Stimulated activated CD4-positive, alpha-beta T cell treated with anti-CD3 and anti-CD28 coated beads, Interleukin-15, amount 100 ng/mL, for 24 hours (primary cell): ENCODE measurements around the gene RPS26.
"Not testable (repeated sequence)": the region's sequence is repeated elsewhere in the genome, so short reads cannot be mapped to it uniquely, and the experiment has no call there.

Experiments
- DNase-seq: peaks from one replicate; pipeline ENCODE4 v3.0.0-alpha.2; 2020

The RPS26 gene

DNA sequence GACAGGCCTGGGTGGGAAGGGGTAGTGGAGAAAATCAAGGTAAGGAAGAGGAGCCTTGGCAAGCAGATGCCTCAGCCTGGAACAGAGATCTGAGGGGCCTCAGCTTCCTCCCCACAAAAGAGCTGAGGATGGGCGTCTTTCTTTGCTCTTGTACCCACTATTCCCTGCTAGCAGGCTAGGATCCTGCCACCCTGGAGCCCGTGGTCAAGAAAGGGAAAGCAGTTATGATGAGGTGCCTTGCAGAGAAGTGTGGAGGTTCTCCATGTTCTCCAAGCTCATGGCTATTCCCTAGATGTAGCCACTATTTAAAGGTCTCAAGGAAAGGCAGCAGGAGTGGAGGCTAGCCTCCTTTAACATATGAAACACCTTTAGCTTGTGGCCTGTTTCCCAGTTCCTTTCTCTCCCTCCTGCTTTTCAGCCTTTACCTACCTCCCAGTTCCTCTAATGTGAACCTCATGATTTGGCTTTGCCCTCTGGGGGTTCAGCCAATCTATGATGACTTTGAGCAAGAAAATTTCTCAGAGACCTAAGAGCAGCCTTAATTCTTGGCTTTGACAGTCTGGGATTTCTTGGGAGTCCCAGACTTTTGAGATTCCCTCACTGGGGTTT lies 19.7 kb upstream of the RPS26 start:
- peak; percentile 14 for DNase-seq

DNA sequence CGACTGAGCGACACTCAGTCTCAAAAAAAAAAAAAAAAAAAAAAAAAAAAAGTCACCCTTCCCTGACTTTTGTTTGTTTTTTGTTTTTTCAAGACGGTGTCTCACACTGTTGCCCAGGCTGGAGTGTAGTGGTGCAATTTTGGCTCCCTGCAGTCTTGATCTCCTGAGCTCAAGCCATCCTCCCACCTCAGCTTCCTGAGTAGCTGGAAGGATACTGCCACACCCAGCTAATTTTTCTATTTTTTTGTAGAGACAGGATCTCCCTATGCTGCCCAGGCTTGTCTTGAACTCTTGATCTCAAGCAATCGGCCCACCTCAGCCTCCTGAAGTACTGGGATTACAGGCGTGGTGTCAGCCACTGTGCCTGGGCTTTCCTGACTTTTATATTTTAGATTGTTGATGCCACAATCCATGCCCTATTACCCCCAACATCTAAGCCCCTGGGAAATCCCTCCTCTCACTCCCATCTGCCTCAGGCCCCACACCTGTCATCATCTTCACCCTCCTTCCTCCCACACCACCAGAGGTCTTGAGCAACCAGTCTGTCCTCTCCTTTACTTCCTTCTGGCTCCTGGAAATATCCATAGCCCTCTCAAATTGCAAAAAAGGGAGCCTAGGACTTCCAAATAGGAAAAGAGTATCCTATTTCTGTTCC lies 13.1 kb upstream of the RPS26 start:
- no peak for DNase-seq

DNA sequence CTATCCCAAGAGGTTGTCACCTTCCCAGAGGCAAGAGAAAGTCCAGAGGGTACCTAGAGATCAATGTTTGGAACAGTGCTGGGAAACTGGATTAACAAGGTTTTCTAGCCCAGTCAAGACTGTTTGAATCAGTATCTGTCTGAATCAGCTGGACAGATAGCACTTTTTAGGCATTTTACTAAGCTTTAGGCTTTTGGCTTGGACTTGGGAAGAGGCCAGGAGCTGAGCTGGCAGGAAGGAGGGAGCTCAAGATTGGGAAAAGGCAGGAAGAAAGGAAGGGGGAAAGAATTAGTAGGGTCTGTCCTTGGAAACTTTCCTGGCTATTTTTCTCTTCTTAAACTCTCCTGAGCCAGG lies 12.6 kb upstream of the RPS26 start:
- DNase-seq: no peak

DNA sequence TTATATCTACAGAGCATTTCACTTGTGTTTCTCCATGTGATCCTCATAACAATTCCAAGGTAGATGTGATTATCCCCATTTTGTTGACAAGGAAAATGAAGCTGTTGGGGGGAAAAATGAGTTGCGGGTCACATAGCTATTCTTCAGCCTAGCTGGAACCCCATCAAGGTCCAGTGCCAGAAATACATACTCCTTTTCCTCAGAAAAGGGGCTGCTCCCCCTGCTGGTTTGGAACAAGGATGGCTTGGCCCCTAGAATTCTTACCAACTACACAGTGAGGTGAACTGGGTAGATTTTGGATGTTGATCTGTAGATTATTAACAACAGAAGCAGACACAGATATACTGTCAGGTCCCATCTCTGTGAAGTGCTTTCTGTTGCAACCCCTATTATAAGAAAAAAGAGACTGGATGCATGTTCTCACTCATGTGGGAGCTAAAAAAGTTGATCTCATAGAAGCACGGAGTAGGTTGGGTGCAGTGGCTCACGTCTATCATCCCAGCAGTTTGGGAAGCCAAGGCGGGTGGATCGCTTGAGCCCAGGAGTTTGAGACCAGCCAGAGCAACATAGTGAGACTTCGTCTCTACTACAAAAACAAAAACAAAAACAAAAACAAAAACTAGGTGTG lies 11.9 kb upstream of the RPS26 start:
- DNase-seq: peak; percentile 52

DNA sequence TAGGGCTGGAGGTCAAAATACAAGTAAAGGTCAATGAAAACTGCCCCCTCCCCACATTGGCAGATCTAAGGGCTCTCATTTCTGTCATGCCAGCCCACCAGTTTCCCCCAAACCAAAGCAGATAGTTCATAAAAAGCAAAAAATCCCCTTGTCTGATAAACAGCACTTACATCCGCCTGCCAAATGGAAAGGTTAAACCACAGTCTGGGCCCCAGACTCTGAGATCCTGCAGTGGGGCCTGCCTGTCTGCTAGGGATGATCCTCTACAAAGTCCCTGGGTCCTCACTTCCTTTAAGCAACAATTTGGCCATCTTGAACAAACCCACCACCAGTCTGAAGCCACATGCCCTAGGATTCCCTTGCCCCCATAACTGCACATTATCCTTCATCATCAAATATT lies 9.7 kb upstream of the RPS26 start:
- DNase-seq: peak; percentile 39

DNA sequence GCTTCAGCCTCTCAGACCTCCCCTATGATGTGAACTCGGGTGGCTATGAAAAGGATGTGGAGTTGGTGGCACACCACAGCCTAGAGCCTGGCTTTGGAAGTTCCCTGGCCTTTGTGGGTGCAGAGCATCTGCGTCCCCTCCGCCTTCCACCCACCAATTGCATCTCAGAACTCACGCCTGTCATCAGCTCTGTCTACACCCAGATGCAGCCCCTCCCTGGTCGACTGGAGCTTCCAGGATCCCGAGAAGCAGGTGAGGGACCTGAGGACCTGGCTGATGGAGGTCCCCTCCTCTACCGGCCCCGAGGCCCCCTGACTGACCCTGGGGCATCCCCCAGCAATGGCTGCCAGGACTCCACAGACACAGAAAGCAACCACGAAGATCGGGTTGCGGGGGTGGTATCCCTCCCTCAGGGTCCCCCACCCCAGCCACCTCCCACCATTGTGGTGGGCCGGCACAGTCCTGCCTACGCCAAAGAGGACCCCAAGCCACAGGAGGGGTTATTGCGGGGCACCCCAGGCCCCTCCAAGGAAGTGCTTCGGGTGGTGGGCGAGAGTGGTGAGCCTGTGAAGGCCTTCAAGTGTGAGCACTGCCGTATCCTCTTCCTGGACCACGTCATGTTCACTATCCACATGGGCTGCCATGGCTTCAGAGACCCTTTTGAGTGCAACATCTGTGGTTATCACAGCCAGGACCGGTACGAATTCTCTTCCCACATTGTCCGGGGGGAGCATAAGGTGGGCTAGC lies 7.0 kb upstream of the RPS26 start:
- DNase-seq: peak; percentile 26

DNA sequence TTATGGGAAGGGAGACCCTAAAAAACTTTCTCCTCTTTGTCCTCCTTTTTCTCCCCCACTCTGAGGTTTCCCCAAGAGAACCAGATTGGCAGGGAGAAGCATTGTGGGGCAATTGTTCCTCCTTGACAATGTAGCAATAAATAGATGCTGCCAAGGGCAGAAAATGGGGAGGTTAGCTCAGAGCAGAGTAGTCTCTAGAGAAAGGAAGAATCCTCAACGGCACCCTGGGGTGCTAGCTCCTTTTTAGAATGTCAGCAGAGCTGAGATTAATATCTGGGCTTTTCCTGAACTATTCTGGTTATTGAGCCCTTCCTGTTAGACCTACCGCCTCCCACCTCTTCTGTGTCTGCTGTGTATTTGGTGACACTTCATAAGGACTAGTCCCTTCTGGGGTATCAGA lies 4.6 kb upstream of the RPS26 start:
- DNase-seq: no peak

DNA sequence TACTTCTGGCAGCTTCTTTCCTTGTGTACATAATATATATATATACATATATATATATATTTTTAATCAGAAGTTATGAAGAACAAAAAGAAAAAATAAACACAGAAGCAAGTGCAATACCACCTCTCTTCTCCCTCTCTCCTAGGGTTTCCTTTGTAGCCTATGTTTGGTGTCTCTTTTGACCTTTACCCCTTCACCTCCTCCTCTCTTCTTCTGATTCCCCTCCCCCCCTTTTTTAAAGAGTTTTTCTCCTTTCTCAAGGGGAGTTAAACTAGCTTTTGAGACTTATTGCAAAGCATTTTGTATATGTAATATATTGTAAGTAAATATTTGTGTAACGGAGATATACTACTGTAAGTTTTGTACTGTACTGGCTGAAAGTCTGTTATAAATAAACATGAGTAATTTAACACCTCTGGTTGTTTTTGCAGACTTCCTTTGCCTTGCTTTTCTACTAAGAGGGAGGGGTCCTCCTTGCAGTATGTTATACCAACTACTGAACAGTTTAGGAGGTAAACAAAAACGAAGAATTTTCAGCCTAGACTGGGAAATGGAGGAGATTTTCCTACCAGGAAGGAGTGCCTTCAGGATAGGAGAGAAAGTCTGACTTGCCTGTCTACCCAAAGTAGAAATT lies 3.6 kb upstream of the RPS26 start:
- no peak for DNase-seq

DNA sequence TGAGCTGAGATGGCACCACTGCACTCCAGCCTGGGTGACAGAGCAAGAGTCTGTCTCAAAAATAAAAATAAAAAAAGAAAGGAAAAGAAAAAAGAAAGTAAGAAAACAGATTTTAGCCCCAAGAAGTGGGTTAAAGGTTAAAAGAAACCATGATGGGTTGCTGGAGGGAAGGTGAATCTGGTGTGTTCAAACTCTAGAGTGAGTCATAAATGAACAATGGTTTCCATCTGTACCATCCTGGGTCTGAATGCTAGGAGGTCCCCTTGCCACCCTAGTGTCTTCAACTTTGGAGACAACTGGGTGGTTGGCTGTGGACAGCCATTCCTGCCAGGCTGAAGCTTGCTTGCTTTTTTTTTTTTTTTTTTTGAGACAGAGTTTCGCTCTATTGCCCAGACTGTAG lies 1.6 kb upstream of the RPS26 start:
- peak; percentile 46 for DNase-seq

DNA sequence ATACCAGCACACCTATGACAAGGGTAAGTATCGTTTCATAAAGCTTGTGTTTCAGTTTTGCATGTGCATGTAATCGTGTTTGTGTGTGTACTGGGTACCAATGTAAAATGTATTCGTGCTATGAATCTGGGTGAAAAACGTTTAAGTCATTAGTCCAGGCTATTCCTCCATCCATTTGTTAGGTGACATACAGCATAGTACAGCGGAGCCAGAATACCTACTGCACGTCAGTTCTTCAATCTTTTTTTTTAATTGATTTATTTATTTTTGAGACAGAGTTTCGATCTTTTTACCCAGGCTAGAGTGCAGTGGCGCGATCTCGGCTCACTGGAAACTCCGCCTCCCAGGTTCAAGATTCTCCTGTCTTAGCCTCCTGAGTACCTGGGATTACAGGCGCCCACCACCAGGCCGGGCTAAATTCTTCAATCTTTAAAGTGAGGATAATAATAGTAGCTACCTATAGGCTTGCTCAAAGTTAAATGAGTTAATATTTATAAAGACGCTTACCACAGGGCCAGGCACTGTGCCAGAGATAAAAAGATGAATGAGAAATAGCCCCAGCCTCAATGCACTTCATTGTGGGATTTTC lies 661 bp upstream of the RPS26 start:
- DNase-seq: peak; percentile 17

DNA sequence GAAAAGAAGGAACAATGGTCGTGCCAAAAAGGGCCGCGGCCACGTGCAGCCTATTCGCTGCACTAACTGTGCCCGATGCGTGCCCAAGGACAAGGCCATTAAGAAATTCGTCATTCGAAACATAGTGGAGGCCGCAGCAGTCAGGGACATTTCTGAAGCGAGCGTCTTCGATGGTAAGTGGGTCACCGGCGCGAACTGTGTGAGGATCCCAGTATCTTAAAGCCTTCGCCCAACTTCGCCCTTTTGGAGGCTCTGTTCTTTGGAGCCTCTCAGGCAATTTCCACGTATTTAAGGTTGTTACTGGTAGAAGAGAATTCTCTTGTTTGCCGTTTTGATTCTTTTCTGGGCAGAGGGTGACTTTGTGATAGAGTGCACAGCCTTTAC lies 704 bp downstream of the RPS26 start:
- not testable (repeated sequence) for DNase-seq

DNA sequence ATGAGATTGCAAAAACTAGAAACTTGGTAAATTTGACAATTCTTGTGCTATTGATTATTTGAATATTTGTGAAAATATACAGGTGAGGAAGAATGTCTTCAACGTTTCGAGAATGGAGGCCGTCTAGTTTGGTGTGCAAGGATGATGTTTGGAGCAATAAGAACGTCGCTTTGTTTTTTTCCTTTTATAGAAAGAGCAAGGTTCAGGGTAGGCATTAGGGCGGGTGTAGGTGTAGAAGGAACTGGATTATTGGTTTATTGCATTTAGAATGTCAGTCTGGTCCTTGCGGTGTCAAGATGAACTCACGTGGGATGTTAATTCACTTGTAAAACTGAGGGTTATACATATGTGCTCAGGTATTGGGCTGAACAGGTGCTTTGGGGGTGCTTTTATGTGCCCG lies 1.1 kb downstream of the RPS26 start:
- no peak for DNase-seq

DNA sequence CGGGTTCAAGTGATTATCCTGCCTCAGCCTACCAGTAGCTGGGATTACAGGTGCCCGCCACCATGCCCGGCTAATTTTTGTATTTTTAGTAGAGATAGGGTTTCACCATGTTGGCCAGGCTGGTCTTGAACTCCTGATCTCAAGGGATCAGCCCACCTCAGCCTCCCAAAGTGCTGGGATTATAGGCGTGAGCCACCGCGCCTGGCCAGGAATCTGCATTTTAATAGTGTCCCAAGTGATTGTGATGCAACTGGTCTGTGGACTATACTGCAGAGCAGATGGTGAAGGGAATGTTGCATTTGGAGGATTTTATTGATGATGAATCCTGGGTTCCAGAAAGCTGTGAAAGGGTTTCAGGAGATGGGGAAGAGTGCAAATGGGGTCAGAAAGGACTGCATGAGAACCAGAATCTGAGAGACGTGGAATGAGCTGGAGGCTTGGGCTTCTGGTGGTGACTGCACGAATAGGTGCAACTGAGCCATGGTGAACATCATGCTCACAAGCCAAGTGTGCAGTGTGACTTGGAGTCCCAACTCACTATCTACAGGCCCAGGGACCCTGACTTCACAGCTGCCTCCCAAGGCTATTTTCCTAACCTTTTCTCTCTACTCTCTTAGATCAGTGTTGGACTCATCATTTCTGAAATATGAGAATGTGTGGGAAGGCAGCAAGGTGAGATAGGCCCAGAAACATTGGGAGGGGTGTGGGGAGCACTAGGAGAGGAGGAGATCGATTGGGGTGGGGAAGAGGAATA lies 4.5 kb downstream of the RPS26 start:
- peak; percentile 29 for DNase-seq

DNA sequence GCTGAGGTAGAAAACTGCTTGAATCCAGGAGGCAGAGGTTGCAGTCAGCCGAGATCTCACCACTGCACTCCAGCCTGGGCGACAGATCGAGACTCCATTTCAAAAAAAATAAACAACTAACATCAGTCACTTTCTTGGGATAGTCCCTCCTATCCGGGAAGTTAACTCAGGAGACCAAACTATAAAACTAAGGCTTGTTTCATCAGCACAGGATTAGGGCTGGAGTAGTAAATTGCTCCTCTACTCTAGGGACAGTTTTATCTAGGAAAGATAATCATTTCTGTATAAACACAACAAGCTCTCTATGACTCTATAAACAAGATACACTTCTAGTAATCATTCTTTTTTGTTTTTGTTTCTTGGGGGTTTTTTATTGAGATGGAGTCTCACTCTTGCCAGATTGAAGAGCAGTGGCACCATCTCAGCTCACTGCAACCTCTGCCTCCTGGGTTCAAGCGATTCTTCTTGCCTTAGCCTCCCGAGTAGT lies 11.7 kb downstream of the RPS26 start:
- DNase-seq: no peak

DNA sequence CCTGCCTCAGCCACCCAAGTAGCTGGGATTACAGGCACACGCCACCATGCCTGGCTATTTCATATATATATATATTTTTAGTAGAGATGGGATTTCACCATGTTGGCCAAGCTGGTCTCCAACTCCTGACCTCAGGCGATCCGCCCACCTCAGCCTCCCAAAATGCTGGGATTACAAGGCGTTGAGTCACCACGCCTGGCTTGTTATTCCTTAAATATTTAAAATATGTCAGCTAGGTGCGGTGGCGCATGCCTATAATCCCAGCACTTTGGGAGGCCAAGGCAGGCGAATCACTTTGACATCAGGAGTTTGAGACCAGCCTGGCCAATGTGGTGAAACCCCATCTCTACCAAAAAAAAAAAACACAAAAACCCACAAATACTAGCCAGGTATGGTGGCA lies 18.2 kb downstream of the RPS26 start:
- DNase-seq: not testable (repeated sequence)

DNA sequence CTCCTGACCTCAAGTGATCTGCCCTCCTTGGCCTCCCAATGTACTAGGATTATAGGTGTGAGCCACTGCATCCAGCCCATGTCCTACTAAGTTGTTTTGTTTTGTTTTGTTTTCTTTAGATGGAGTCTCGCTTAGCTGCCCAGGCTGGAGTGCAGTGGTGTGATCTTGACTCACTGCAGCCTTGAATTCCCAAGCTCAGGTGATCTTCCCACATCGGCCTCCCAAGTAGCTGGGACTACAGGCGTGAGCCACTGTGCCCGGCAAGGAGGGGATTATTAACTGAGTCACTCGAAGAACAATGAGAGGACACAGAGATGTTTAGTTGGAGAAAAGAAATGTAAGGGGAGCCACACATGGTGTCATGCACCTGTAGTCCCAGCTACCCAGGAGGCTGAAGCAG lies 20.3 kb downstream of the RPS26 start:
- no peak for DNase-seq

DNA sequence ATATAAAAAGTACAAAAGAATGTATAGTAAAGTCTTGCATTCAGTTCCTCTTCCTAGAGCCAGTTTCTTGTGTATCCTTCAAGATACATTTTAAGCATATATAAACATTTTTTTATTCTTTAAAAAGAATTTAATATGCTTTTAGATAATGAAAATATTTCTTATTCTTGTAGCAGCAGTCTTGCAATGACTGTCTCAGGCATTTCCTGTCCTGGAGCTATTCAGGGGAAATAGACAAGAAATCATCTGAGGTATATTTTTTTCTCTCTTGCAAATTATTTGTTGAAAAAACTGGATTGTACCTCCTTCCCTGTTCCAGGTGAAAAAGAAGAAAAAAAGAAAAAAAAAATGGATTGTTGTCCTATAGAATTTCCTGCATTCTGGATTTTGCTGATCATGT lies 21.3 kb downstream of the RPS26 start:
- no peak for DNase-seq

DNA sequence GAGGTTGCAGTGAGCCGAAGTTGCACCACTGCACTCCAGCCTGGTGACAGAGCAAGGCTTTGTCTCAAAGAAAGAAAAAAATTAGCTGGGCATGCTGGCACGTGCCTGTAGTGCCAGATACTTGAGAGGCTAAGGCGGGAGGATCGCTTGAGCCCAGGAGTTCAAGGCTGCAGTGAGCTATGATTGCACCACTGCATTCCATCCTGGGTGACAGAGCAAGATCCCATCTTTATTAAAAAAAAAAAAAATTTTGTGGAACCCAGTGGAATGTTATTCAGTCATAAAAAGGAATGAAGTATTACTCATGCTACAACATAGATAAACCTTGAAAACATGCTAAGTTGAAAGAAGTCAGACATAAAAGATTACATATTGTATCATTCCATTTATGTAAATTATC lies 29.9 kb downstream of the RPS26 start:
- DNase-seq: no peak

DNA sequence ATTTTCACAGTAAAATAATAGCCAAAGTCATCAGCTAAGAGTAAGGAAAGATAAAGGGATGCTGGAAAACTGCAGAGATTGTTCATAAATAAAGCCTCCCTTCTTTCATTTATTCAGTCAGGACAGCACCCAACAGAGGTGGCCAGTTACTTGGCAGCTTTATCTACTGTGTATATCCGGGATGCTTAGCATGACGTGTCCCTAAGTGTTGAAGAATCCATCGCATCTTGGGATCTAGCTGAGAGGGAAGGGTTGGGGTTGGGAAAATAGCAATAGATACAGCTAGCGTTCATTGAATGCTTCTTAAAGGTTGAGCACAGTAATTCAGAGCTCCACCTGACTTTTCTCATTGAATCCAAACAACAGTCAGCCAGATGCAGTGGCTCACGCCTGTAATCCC lies 32.7 kb downstream of the RPS26 start:
- no peak for DNase-seq

DNA sequence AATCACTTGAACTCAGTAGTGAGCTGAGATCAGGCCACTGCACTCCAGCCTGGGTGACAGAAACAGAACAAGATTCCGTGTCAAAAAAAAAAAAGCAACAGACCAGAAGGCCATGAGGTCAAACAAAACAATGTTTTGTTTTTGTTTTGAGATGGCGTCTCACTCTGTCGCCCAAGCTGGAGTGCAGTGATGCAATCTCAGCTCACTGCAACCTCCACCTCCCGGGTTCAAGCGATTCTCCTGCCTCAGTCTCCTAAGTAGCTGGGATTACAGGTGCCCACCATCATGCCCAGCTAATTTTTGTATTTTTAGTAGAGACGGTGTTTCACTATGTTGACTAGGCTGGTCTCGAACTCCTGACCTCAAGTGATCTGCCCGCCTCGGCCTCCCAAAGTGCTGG lies 36.2 kb downstream of the RPS26 start:
- DNase-seq: not testable (repeated sequence)

DNA sequence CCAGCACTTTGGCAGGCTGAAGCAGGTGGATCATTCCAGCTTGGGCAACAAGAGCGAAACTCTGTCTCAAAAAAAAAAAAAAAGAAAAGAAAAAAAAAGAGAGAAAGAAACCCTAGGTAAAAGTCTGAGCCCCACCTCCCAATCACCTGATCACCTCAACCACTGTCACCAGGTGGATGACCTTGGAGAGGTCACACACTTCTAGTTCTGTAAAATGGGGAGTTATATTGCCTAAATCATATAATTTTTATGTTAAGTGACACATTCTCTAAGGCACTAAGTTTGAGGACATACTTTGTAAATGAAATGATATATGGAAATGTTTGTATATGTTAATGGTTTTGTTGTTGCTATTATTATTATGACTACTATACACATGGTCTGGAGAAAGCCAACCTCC lies 36.7 kb downstream of the RPS26 start:
- no peak for DNase-seq
